Measurements from ENCODE around the gene CYBA.
A peak's percentile ranks its signal among the peaks of the same experiment; 100 is the strongest.
"Not testable (repeated sequence)": the region's sequence is repeated elsewhere in the genome, so short reads cannot be mapped to it uniquely, and the experiment has no call there.

CYBA gene

DNA sequence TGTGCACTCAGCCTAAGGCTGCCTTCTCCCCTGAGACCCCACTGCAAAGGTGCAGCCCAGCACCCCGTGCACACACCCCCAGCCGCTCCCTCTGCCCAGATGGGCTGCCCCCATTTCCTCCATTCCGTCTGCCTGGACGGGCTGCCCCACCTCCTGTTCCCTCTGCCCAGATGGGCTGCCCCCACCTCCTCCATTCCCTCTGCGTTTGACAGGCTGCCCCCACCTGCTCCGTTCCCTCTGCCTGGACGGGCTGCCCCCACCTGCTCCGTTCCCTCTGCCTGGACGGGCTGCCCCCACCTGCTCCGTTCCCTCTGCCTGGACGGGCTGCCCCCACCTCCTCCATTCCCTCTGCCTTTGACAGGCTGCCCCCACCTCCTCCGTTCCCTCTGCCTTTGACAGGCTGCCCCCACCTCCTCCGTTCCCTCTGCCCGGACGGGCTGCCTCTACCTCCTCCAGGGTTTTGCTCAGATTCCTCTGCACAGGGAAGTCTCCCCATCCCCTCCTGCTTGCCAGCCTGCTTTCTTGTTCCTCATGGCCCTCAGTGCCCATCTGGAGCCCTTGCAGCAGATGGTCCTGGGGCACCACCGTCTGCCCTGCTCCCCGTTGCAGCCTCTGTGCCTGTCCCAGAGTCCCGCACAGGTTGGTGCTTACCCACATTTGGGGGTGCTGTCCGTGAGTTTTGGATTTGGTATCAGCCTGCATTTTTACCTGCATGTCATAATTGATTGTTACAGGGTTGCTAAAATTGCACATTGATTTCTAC lies 35.9 kb downstream of the CYBA start:
- DNase-seq (ENCODE audit: low spot score): no peak

DNA sequence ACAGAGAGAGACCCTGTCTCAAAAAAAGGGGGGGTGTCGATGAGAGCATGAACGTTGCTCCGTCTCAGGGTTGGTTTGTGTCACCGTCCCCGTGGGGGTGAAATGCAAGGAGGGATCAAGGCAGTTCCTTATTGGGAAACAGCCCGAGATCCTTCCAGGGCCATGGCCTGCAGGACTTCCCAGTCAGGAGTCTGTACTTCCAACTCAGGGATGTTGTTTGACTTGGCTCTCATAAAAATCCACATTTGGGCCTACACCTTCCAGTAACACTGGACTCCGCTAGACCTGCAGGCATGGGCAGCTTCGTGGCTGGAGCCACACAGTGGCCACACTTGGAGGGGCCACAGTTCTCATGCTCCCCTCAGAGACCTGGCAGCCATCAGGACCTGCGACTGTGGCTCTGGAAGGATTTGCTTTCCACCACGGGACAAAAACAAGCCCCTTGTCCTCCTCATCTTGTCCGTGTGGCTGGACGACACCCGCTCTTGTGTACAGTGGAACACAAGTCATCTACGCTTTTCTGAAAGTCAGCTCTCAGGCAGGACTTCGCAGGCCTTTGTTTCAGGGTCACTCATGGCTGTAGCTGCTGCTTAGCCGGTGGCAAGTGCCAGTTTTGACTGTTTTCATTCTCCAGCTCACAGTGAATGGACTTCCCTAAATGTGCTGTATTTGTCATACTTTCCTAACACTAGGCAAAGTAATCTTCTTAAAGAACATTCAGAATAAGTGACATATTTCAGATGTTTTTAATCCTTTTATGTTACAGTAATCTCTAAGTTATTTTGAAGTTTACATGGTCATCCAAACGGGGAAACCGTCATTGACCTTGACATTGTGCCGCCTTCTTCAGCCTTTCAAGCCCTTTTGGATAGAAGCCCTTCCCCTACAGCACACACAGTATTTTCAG lies 36.7 kb downstream of the CYBA start:
- no peak for DNase-seq (ENCODE audit: low spot score)

DNA sequence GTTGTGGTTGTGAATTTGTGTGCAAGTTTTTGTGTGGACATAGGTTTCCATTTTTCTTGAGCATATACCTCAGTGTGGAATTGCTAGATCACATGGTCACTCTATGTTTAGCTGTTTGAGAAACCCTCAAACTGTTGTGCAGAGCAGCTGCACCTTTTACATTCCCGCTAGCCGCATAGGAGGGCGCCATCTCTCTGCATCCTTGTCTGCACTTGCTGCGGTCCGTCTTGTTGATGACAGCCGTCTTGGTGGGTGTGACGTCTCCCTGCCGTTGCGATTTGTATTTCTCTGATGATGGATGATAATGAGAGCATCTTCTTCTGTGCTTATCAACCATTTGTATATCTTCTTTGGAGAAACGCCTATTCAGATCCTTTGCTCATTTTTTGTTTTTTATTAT lies 37.6 kb downstream of the CYBA start:
- DNase-seq (ENCODE audit: low spot score): no peak

DNA sequence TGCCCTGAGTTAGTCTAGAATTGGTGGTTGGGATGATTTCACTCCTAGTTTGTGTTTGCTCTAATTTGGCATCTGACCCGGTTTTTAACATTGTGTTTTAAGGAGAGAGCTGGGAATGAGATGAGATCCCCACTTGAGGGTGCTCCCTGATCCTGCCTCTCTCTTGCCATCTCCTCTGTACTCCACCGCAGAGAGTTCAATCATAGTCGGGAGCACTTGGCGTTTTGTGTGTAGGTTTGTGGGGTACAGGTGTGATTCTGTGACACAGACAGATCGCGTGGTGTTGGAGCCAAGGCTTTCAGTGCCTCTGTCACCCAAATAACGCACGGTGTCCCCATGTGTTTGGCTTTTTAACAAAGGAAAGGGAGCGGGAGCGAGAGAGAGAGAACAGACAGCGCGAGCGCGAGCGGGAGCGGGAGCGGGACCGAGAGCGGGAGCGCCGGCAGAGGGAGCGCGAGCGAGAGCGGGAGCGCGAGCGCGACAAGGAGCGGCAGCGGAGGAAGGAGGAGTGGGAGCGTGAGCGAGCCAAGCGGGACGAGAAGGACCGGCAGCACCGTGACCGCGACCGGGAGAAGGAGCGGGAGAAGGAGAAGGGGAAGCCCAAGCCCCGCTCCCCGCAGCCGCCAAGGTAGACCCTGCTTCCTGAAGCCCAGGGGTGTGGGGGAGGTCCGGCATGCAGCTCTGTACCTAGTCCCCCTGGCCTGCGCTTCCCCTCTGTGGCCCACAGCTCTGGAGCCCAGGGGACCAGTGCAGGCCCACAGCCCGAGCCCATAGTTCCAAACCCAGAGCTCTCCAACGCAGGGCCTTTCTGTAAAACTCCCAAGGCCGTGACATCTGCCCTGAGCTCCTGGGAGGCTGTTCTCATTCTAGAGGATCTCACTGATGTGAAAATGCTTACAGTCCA lies 39.7 kb downstream of the CYBA start:
- DNase-seq (ENCODE audit: low spot score): no peak

DNA sequence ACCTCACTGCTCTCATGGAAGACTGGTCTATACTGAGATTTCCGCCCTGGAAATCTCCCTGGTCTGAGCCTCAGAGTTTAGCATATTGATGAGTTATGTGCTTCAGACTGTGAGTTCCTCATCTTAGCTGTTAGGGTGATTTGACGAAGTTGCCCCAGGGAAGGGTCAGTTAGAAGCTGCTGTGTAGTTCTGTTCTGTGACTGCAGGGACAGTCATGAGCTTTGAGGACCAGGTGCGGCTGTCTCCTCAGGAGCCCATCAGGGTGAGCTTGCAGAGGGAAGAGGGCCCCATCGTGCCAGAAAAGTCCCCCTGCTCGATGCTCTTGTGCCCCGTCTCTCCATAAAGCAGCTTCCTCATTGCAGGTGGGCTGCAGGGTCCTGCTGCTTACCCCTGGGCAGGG lies 40.8 kb downstream of the CYBA start:
- DNase-seq (ENCODE audit: low spot score): peak; percentile 46

DNA sequence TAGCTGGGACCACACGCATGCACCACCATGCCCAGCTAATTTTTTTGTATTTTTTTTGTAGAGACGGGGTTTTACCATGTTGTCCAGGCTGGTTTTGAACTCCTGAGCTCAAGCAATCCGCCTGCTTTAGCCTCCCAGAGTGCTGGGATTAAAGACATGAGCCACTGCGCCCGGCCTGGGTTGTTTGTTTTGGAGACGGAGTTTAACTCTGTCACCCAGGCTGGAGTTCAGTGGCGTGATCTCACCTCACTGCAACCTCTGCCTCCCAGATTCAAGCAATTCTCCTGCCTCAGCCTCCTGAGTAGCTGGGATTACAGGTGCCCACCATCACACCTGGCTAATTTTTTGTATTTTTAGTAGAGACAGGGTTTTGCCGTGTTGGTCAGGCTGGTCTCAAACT lies 41.4 kb downstream of the CYBA start:
- not testable (repeated sequence) for DNase-seq (ENCODE audit: low spot score)

DNA sequence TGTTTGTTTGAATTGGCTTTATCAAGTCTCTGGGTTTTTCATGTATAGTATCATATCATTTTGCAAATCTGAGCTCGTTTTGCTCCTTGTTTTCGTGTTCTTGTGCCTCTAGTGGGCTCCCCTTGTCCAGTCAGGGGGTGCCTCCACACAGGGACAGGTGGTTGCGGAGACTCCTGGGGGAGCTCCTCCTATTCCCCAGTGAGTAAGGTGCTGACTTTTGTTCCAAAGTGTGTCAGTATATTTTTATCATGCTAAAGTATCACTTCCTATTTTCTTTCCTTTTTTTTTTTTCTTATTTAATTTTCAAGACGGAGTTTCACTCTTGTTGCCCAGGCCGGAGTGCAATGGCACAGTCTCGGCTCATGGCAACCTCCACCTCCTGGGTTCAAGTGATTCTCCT lies 42.8 kb downstream of the CYBA start:
- DNase-seq (ENCODE audit: low spot score): no peak

DNA sequence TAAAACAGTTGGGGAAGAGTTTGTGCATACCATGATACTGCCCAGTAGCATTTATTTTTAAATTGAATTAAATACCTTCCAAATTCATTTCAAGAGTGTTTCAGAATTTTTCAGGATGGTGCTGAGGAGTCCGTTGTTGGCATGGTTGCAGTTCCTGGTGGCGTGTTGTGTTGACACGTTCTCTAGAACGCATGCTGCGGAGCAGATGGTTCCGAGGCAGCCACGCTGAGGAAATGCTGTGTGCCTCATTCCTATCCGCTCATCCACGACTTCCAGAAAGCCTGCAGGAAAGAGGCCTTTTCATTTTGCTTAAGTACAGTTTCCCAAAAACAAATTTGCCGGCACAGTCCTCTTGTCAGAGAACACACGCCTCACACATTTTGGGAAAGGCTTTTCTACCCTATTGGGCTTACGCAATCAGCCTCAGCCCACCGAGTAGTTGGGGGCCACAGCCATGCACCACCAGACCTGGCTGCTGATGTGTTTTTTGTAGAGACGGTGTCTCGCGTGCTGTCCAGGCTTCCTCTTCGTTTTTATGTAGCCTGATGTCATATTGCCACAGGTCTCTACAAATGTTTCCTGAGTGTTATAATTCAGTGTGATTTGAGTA lies 44.6 kb downstream of the CYBA start:
- no peak for DNase-seq (ENCODE audit: low spot score)

DNA sequence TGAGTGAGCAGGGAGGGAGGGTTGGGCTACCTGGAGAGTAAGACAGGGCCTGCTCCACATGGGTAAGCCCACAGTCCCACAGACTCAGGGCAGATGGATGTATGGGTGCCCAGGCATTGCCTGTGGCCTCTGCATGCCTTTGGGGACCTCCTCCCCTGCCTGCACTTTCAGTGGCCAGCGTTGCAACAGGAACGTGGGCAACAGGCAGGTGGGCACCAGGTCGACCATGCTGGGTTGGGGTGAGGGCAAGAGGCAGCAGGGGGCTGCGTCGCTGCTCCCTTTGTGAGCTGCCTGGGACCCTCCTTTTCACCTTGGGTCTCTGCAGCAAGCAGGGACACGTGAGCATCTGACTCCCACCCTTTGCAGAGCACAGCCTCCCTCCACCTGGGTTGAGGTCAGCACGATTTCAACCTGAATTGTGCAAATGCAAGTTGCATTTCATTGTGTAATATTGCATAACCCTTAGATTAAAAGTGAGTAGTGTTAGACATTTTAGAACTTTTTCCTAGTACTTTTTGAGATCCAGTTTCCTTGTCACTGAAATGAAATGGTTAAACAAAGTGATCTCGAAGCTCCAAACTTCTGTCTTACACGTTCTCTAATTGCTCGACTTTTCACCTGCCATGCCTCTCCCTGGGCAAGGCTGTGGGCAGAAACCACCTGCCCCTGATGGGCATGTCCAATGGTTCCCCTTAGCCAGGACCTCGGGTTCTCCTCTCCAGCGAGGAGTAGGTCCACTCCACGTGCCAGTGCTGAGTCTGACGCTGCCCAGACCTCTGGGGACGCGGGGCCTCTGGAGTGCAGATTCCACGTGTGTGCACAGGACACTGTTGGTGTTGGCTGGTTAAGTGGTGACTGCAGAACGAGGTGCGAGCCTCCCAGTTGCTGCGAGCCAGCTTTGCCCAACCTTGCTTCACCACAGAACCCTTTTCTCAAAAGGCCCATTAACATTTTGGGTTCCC lies 45.4 kb downstream of the CYBA start:
- DNase-seq (ENCODE audit: low spot score): no peak

DNA sequence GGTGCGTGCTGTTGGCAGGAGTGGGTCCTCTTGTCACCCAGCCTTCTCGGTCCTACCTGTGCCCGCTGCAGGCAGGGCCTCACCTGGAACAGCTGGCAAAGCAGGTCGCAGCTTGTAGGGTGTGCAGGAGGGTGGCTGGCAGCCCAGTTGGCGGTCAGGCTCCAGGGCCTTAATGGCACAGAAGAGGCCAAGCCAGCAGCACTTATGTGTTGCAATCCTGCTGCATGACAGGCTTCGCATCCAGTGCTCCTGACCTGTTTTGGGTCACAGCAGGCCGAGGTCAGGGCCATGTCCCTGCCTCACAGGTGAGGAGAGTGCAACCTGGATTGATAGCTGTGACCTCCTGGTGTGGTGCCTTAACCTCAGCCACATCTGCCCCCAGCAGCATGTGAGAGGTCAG lies 48.8 kb downstream of the CYBA start:
- no peak for DNase-seq (ENCODE audit: low spot score)

DNA sequence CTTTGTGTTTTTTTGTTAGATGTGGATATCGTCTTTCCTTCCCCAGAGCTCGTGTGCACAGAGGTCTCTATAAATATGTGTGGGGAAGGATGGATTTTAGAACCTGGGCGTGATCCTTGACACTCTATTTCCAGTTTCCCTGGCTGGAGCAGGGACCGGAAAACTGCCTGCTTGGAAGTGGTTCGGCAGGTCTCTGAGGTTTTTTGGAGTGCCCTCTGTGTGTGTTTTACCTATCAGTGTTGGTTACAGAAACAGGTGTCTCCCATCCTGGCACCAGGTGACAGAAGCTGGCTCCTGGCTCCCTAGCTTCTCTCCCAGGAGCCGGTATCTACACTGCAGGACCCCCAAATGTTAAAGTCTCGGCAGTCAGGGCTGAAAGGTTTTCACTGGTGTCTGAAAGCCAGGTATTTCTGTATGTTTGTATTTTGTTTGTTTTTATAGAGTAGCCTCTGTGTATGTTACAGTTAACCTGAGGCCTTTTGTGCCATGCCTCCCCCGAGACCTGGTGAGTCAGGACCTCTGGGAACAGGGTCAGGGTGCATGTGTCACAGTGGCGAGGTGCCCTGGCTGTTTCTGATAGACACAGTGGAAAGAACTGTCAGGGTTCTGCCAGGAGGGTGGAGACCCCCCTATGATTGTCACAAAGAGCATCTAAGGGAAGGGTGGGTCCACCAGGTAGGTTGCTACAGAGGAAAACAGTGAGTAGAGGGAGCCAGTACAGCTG lies 49.4 kb downstream of the CYBA start:
- no peak for DNase-seq (ENCODE audit: low spot score)

DNA sequence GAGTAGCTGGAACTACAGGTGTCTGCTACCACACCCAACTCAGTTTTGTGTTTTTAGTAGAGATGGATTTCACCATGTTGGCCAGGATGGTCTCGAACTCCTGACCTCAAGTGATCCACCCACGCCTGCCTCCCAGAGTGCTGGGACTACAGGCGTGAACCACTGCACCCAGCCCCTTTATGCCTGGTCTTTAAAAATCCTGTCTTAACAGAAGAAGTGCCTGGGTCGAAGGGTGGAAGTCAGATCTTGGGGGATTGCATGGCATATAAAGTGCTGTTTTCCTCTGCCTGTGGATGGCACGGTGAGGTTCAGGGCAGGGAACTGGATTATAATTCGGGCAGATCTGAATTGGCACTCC lies 50.3 kb downstream of the CYBA start:
- DNase-seq (ENCODE audit: low spot score): no peak

DNA sequence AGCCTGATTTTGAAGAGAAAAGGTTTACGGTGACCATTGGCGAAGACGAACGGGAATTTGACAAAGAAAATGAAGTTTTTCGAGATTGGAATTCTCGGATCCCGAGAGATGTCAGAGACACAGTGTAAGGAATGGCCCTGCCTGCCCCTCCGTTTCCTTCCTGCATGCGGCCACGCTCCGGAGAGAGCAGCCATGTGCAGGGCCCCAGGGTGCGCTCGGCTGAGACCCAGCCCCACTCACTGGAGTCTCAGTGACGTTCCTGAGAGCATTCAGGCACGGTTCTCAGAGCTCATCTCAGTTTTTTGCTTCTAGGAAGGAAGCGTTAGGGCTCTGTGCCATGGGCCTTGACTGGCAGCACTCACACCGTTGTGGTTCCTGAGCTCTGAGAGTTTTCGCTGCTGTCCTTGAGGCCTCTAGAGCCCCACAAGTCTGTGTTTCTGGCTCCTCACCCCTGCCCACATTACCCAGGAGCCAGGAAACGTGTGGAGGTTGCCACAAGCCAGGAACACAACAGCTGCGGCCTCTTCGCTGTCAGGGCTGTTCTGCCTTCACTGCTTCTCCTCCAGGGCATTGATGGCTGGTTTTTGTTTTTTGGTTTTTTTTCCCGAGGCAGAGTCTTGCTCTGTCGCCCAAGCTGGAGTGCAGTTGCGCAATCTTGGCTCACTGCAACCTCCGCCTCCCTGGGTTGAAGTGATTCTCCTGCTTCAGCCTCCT lies 50.9 kb downstream of the CYBA start:
- no peak for DNase-seq (ENCODE audit: low spot score)

DNA sequence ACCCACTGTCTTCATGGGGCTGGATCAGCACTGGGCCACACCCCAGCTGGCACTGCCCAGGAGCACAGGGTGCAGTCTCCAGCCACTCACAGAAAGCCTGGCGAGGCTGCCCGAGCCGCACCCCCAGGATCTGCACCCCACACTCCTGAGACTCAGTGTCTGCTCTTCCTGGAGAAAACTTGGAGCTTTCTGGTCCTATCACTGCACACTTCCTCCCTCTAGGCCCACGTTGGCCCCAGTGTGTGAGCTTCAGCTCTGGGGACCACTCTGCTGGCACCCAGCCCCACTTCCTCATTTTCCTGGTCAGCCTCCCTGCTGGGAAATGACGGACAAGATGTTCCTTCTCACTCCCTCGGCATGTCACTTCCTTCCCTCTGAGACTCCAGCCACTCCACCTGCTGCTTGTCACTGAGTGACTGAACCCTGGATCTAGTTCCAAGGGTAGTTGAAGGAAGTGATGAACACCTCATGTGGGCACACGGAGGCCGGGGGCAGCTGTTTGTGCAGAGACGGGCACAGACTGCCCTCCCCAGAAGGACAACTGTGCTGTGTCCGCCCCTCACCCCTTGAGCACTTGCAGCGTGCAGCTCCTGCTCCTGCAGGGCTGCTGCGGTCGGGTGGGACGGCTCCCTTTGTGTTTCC lies 51.6 kb downstream of the CYBA start:
- DNase-seq (ENCODE audit: low spot score): no peak

DNA sequence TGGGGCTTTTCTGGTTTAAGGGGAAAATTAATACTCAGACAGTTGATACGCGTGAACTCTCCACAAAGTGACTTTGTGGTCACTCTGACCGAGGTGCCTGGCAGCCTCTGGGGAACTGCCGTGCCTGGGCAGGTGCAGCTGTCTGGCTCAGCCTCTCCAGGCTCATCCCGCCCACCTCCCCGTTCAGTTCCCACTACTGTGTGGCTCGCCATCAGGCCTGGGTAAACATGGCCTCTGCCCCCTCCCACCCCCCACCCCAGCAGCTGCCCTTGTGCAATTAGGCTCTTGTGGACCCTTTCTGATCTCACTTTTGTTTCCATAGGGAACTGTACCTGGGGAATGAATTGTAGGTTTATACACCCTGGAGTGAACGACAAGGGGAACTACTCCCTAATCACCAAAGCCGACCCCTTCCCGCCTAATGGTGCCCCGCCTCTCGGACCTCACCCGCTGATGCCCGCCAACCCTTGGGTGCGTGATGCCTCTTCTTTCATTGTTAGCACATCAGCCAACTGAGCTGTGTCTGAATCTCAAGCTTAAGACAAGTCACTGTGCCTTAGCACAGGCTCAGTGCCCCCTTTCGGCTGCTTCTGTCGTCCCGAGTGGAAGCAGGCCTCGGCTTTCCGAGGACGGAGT lies 52.9 kb downstream of the CYBA start:
- DNase-seq (ENCODE audit: low spot score): no peak

DNA sequence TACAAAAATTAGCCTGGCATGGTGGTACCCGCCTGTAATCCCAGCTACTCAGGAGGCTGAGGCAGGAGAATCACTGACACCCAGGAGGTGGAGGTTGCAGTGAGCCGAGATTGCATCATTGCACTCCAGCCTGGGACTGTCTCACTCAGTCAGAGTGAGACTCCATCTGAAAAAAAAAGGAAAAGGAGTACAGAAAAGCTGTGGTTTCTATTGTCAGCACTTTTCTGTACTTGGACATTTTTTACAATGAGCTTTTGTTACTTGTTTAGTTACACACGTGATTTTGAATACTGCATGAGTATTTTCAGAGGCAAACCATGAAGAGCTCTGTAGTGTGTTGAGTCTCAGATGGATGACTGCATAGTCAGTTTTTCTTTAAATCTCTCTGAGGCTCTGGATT lies 54.4 kb downstream of the CYBA start:
- DNase-seq (ENCODE audit: low spot score): no peak

DNA sequence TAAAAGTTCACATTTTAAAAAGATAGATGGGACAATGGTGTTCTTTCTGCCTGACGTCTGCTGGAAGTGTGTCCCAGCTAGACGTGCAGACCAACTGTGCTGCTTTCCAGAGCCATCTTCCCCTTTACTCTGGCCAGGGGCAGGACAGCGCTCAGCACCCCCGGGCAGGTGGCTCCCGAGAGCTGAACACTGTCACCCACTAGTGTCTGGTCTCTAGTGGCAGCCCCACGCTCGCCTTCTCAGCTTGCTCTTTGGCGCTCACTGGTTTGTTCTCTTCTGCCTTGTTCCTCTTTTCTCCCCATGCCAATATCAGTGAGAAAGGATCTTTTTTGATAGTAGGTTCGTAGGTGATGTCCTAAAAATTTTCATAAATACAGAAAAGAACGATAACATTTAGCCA lies 54.9 kb downstream of the CYBA start:
- no peak for DNase-seq (ENCODE audit: low spot score)

DNA sequence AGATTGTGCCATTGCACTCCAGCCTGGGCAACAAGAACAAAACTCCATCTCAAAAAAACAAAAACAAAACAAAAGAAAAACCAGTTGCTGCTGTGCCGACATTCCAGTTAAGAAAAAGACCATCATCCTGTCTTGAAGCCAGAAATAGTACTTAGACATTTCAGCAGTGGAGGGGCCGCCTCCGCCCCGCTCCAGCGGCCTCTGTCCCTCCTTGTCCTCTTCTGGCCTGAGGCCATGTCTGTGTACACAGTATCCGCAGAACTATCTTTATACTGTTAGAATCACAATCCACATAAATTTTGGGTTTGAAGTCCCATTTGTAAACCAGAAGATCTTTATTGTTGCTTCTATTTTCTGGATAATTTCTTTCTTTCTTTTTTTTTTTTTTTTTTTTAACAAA lies 55.8 kb downstream of the CYBA start:
- no peak for DNase-seq (ENCODE audit: low spot score)

DNA sequence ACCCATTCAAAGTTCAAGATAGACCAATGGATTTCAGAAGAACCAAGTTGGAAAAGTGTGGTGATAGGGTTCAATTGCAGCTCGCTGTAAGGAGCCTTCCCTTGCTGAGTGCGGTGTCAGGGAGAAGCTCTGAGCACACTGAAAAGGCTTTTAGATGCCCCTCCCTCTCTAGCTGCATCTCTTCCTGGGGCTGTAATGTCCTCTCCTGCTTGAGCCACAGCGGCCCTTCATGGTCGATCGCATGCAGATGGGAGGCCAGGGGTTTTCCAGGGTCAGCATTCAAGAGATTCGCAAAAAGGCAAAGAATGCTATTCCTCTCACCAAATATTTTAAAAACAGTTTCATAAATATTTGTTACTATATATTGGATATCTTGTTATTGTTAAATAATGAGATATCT lies 56.9 kb downstream of the CYBA start:
- DNase-seq (ENCODE audit: low spot score): no peak

Data from NAMALWA (cell line).